LNCAP (cell line): ENCODE data around the gene FAM110A.

ENCODE experiments used
- CTCF ChIP-seq: fragments of 450-650 bp; IDR thresholded peaks from 2 replicates; pipeline ENCODE4 v1.5.1; 2017; ENCODE audit warnings: mild to moderate bottlenecking

Gene FAM110A

GRCh38 chr20:839015-839414 lies 5.5 kb downstream of the FAM110A start:
- no peak for TF ChIP-seq CTCF

GRCh38 chr20:839626-840025 lies 6.1 kb downstream of the FAM110A start:
- no peak for TF ChIP-seq CTCF

- TF ChIP-seq CTCF = no peak
Observed at GRCh38 chr20:840503-840857, 7.0 kb downstream of the FAM110A start.

DNA sequence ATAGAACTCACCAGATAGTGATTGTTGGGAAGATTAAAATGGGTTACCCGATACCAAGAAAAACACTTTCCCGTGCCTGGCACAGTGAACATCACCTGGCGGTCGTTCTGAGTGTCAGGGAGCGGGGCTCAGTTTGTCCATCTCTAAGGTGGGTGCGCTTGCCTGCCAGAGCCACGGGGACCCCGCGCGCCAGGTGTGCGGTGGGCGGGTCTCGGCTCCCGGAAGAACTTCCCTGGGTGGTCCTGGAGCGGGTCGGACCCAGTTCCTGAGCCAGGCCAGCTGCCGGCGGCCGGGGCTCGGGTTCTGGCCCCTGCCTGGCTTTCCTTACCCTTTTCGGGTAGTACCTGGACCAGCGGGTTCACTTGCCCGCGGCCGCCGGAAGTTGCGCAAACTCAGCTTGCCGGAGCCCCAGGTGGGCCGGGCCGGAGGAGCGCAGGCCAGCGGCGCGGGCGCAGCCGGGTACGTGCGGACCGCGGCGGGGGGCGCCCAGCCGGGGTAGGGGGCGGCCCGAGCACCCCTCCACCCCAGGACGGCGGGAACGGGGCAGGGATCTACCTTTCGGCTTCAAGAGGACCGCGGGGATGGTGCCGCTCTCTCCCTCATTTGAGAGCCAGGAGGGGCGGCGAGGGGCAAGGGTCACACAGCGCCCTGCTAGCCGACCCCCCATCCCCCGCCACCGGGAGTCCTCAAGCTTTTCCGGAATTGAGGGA lies 7.5 kb downstream of the FAM110A start:
- TF ChIP-seq CTCF = no peak

GRCh38 chr20:841568-842546 lies 8.3 kb downstream of the FAM110A start:
- no peak for TF ChIP-seq CTCF

- TF ChIP-seq CTCF = no peak
Observed at GRCh38 chr20:842547-842940, 9.0 kb downstream of the FAM110A start.

DNA sequence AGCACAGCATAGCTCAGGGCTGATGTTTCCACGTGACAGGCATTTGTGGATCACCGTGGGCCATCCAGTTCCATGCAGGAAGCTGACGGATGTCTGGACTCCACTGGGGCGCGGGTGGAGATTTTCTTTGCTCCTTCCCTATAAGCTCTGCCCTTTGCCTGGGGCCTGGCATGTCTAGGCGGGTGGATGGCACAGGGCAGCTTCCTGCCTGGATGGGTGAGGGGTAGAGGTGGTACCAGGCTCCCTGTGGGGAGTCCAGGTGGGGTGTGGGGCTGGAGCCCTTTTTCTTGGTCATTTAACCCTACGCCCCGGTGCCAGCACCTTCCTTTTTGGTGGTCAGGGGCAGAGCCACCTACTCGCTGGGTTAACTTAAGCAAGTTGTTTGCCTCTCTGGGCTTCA lies 10.4 kb downstream of the FAM110A start:
- no peak for TF ChIP-seq CTCF
